ENCODE results near the gene WNT9A. TPM values are rescaled to one million over a fixed set of nuclear protein-coding genes. Genes with fewer than 3 reads are reported as not detected.
"Not testable (repeated sequence)": the region's sequence is repeated elsewhere in the genome, so short reads cannot be mapped to it uniquely, and the experiment has no call there.

WNT9A gene
- polyA plus RNA-seq, 1 donor from 2014 or later: 0.57 TPM

DNA sequence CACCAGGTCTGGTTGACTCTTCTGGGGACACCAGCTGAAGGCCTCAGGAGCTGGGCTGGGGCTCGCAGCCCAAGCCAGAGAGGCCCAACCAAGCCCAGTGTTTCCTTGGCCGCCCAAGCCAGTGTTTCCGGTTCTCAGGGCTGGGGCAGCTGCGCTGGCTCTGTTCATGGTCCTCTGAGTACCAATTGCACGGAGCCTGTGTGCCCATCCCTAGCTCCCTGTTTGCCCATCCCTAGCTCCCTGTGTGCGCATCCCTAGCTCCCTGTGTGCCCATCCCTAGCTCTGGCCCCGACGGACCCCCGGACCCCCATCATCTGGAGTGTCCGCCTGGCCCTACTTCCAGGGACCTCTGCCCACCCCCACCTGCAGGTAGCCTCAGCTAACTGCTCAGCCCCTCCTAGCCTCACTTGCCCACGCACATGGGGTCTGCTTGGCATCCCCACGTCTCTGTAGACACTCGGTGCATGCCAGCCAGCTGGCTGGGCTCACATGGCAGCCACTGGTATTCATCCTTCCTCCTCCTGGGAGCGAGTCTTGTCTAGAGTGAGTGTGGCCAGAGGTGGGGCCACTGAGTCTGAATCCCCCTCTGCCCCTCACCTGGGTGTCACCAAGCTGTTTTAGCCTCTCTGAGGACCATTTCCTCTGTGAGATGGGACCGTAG, 64.0 kb downstream of the WNT9A start (continued):
- TF ChIP-seq, protein P1, sequence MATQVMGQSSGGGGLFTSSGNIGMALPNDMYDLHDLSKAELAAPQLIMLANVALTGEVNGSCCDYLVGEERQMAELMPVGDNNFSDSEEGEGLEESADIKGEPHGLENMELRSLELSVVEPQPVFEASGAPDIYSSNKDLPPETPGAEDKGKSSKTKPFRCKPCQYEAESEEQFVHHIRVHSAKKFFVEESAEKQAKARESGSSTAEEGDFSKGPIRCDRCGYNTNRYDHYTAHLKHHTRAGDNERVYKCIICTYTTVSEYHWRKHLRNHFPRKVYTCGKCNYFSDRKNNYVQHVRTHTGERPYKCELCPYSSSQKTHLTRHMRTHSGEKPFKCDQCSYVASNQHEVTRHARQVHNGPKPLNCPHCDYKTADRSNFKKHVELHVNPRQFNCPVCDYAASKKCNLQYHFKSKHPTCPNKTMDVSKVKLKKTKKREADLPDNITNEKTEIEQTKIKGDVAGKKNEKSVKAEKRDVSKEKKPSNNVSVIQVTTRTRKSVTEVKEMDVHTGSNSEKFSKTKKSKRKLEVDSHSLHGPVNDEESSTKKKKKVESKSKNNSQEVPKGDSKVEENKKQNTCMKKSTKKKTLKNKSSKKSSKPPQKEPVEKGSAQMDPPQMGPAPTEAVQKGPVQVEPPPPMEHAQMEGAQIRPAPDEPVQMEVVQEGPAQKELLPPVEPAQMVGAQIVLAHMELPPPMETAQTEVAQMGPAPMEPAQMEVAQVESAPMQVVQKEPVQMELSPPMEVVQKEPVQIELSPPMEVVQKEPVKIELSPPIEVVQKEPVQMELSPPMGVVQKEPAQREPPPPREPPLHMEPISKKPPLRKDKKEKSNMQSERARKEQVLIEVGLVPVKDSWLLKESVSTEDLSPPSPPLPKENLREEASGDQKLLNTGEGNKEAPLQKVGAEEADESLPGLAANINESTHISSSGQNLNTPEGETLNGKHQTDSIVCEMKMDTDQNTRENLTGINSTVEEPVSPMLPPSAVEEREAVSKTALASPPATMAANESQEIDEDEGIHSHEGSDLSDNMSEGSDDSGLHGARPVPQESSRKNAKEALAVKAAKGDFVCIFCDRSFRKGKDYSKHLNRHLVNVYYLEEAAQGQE (IDR thresholded peaks at IDR 0.05; ENCODE audit: borderline replicate concordance): no peak
- no peak for TF ChIP-seq RAD21 (conservative IDR thresholded peaks at IDR 0.05)

DNA sequence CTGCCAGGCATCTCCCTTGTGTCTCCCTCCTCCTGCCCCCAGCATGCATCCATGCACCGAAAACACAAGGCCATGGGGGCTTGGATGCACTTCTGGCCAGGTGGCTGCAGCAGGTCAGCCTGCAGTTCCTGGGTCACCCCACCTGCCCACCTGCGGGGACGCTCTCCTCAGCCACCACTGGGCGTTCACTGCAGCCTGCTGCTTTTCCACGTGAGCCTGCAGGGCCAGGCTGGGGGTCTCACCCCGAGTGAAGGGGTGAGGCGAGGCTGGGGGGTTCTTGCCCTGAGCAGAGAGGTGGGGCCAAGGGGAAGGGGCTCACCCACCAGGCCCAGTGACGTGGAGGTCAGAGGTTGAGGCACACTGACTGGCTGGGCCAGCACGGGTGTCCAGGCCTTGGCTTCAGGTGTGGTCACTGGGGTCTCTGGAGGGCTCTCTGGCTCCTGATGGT, 64.6 kb downstream of the WNT9A start:
- Histone ChIP-seq H3K9me2 (ENCODE audit: insufficient read depth, low read length) (no peaks in the 10 kb centered on the region), H3K27me3 (ENCODE audit: insufficient read depth, low read depth, low read length) (no peaks in the 10 kb centered on the region), H3K36me3 (ENCODE audit: insufficient read depth, low read length) (no peaks in the 10 kb centered on the region), H3K9ac (ENCODE audit: low read length) (no peak overlapping the region), H2AFZ (ENCODE audit: low read depth, low read length) (no peak overlapping the region), H3K79me2 (replicated peaks; ENCODE audit: insufficient read depth, low read length) (no peaks in the 10 kb centered on the region), H3K4me2 (ENCODE audit: low read length) (no peak overlapping the region), H4K20me1 (ENCODE audit: insufficient read depth) (no peaks in the 10 kb centered on the region), H3F3A (ENCODE audit: insufficient read depth, low read length, poor library complexity, severe bottlenecking) (no peaks in the 10 kb centered on the region), H3K4me3 (ENCODE audit: low read length) (no peak overlapping the region), H3K9me3 (ENCODE audit: low read length) (no peaks in the 10 kb centered on the region), H3K27ac (ENCODE audit: low read length) (no peak overlapping the region)
- TF ChIP-seq SMC3 (conservative IDR thresholded peaks at IDR 0.05; ENCODE audit: poor library complexity): no peak
- no peak for TF ChIP-seq RAD21 (conservative IDR thresholded peaks at IDR 0.05)
- no peak for TF ChIP-seq EZH2 (IDR thresholded peaks at IDR 0.05; ENCODE audit: borderline replicate concordance, insufficient read depth, low read length, poor library complexity, severe bottlenecking)
- no peak for TF ChIP-seq EP300 (conservative IDR thresholded peaks at IDR 0.05; ENCODE audit: poor library complexity, severe bottlenecking)
- TF ChIP-seq TAF1 (IDR thresholded peaks at IDR 0.05; ENCODE audit: low read depth): no peak

DNA sequence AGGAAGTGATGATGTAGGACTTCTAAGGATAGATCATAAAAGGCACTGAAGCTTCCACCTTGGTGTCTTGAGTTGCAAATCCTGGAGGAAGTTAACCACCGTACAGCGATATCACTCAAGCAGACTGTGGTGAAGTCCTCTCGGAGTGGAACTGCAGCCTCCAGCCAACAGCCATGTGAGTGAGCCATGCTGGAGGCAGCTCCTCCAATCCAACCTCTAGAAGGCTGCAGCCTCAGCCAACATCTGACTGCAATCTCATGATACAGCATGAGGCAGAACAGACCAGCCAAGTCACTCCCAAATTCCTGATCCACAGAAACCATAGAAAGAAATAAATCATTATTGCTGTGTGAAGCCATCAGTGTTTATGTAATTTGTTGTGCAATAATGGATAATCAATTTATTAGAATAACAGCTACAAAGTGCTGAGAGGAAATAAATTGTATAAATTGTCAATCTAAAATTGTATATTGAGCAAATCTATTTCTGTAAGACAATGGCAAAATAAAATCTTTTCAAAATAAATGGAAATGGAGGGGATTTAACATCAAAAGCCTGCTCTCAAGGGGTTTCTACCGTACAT, 67.3 kb downstream of the WNT9A start:
- no peak for TF ChIP-seq POLR2AphosphoS5 (IDR thresholded peaks at IDR 0.05)
- no peak for TF ChIP-seq EZH2 (IDR thresholded peaks at IDR 0.05; ENCODE audit: borderline replicate concordance, insufficient read depth, low read length, poor library complexity, severe bottlenecking)
- no peak for TF ChIP-seq EP300 (conservative IDR thresholded peaks at IDR 0.05; ENCODE audit: poor library complexity, severe bottlenecking)
- H2AFZ ChIP-seq (ENCODE audit: low read depth, low read length): no peak overlapping the region
- H3F3A ChIP-seq (ENCODE audit: insufficient read depth, low read length, poor library complexity, severe bottlenecking): no peaks in the 10 kb centered on the region
- no peaks in the 10 kb centered on the region for H3K27me3 ChIP-seq (ENCODE audit: insufficient read depth, low read depth, low read length)
- no peak overlapping the region for H3K27ac ChIP-seq (ENCODE audit: low read length)
- no peak overlapping the region for H3K9ac ChIP-seq (ENCODE audit: low read length)
- H3K9me2 ChIP-seq (ENCODE audit: insufficient read depth, low read length): no peaks in the 10 kb centered on the region
- no peak overlapping the region for H3K4me2 ChIP-seq (ENCODE audit: low read length)
- no peaks in the 10 kb centered on the region for H4K20me1 ChIP-seq (ENCODE audit: insufficient read depth)
- H3K36me3 ChIP-seq (ENCODE audit: insufficient read depth, low read length): no peaks in the 10 kb centered on the region
- no peaks in the 10 kb centered on the region for H3K9me3 ChIP-seq (ENCODE audit: low read length)
- no peaks in the 10 kb centered on the region for H3K79me2 ChIP-seq (replicated peaks; ENCODE audit: insufficient read depth, low read length)
- H3K4me3 ChIP-seq (ENCODE audit: low read length): no peak overlapping the region

DNA sequence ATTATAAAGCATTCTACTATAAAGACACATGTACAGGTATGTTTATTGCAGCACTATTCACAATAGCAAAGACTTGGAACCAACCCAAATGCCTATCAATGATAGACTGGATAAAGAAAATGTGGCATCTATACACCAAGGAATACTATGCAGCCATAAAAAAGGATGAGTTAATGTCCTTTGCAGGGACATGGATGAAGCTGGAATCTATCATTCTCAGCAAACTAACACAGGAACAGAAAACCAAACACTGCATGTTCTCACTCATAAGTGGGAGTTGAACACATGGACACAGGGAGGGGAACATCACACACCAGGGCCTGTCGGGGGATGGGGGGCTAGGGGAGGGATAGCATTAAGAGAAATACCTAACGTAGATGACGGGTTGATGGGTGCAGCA, 69.9 kb downstream of the WNT9A start:
- H3K4me3 ChIP-seq (ENCODE audit: low read length): not testable (repeated sequence)

DNA sequence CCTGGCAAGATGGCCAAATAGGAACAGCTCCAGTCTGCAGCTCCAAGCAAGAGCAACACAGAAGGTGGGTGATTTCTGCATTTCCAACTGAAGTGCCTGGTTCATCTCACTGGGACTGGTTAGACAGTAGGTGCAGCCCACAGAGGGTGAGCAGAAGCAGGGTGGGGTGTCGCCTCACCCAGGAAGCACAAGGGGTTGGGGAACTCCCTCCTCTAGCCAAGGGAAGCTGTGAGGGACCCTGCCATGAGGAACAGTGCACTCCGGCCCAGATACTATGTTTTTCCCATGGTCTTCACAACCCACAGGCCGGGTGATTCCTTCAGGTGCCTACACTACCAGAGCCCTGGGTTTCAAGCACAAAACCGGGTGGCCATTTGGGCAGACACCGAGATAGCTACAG, 75.8 kb downstream of the WNT9A start:
- not testable (repeated sequence) for H3K79me2 ChIP-seq (replicated peaks; ENCODE audit: insufficient read depth, low read length); H3K36me3 ChIP-seq (ENCODE audit: insufficient read depth, low read length); H3K9me2 ChIP-seq (ENCODE audit: insufficient read depth, low read length); H3F3A ChIP-seq (ENCODE audit: insufficient read depth, low read length, poor library complexity, severe bottlenecking); H2AFZ ChIP-seq (ENCODE audit: low read depth, low read length); H3K27me3 ChIP-seq (ENCODE audit: insufficient read depth, low read depth, low read length); H3K9me3 ChIP-seq (ENCODE audit: low read length); H3K9ac ChIP-seq (ENCODE audit: low read length); H3K4me2 ChIP-seq (ENCODE audit: low read length); H3K27ac ChIP-seq (ENCODE audit: low read length); H4K20me1 ChIP-seq (ENCODE audit: insufficient read depth); H3K4me3 ChIP-seq (ENCODE audit: low read length)

More for the DNA sequence above, 69.9 kb downstream of the WNT9A start:
- not testable (repeated sequence) for H2AFZ ChIP-seq (ENCODE audit: low read depth, low read length); H3K9me3 ChIP-seq (ENCODE audit: low read length); H3K36me3 ChIP-seq (ENCODE audit: insufficient read depth, low read length); H3K27ac ChIP-seq (ENCODE audit: low read length); H3K27me3 ChIP-seq (ENCODE audit: insufficient read depth, low read depth, low read length); H3F3A ChIP-seq (ENCODE audit: insufficient read depth, low read length, poor library complexity, severe bottlenecking); H3K9ac ChIP-seq (ENCODE audit: low read length); H3K4me2 ChIP-seq (ENCODE audit: low read length); H3K9me2 ChIP-seq (ENCODE audit: insufficient read depth, low read length); H3K79me2 ChIP-seq (replicated peaks; ENCODE audit: insufficient read depth, low read length); H4K20me1 ChIP-seq (ENCODE audit: insufficient read depth)

Data from neural cell (in vitro differentiated cells).